SK-N-SH treated with all-trans-retinoic acid at 6 μM for 48 hours (cell line): ENCODE measurements around the gene MAML2.

Experiments
- ATAC-seq: fragments of 200-7000 bp; cut with Tn5 transposase; 3 replicates; pipeline ENCODE4 v1.9.1; 2020; ENCODE audit warnings: mild to moderate bottlenecking, moderate library complexity
- ARNTL ChIP-seq: fragments of 450-650 bp; formaldehyde crosslinking; IDR thresholded peaks from 2 replicates; pipeline ENCODE4 v1.5.0; 2020; ENCODE audit warnings: low read depth, mild to moderate bottlenecking, moderate library complexity, borderline replicate concordance
- BACH2 ChIP-seq: fragments of 250-450 bp; sonication (Bioruptor Pico); IDR thresholded peaks from 2 replicates; pipeline ENCODE4 v1.9.0; 2021; ENCODE audit warnings: mild to moderate bottlenecking, borderline replicate concordance
- CREB5 ChIP-seq: fragments of 250-450 bp; sonication (Bioruptor Pico); IDR thresholded peaks from 2 replicates; pipeline ENCODE4 v1.5.1; 2020; ENCODE audit warnings: low read depth, mild to moderate bottlenecking, moderate library complexity
- CSDC2 ChIP-seq: fragments of 250-450 bp; sonication (Bioruptor Pico); IDR thresholded peaks from 2 replicates; pipeline ENCODE4 v1.5.0; 2020; ENCODE audit warnings: mild to moderate bottlenecking, moderate library complexity
- GLIS3 ChIP-seq: fragments of 250-450 bp; sonication (Bioruptor Pico); IDR thresholded peaks from 2 replicates; pipeline ENCODE4 v1.5.0; 2020; ENCODE audit warnings: mild to moderate bottlenecking, moderate library complexity
- OSR1 ChIP-seq: fragments of 250-450 bp; sonication (Bioruptor Pico); IDR thresholded peaks from 2 replicates; pipeline ENCODE4 v1.8.0; 2022; ENCODE audit warnings: moderate library complexity, mild to moderate bottlenecking, inconsistent platforms
- POU6F1 ChIP-seq: fragments of 250-450 bp; sonication (Bioruptor Pico); IDR thresholded peaks from 2 replicates; pipeline ENCODE4 v1.8.0; 2021; ENCODE audit warnings: low read depth, mild to moderate bottlenecking, moderate library complexity, borderline replicate concordance
- PPARA ChIP-seq: fragments of 250-450 bp; sonication (Bioruptor Pico); IDR thresholded peaks from 2 replicates; pipeline ENCODE4 v1.5.0; 2020; ENCODE audit warnings: mild to moderate bottlenecking, borderline replicate concordance
- RARB ChIP-seq: fragments of 250-450 bp; sonication (Bioruptor Pico); IDR thresholded peaks from 2 replicates; pipeline ENCODE4 v1.8.0; 2021; ENCODE audit warnings: mild to moderate bottlenecking, moderate library complexity
- SNAI2 ChIP-seq: fragments of 250-450 bp; sonication (Bioruptor Pico); IDR thresholded peaks from 2 replicates; pipeline ENCODE4 v1.5.0; 2020; ENCODE audit warnings: mild to moderate bottlenecking, moderate library complexity
- TCF4 ChIP-seq: fragments of 250-450 bp; sonication (Bioruptor Pico); IDR thresholded peaks from 2 replicates; pipeline ENCODE4 v1.8.0; 2021; ENCODE audit warnings: mild to moderate bottlenecking, moderate library complexity, borderline replicate concordance
- TOX ChIP-seq: fragments of 250-450 bp; sonication (Bioruptor Pico); IDR thresholded peaks from 2 replicates; pipeline ENCODE4 v1.8.0; 2021; ENCODE audit warnings: mild to moderate bottlenecking, moderate library complexity, borderline replicate concordance
- TSHZ2 ChIP-seq: fragments of 250-450 bp; sonication (Bioruptor Pico); IDR thresholded peaks from 2 replicates; pipeline ENCODE4 v1.5.0; 2020; ENCODE audit warnings: mild to moderate bottlenecking, moderate library complexity
- ZC3H10 ChIP-seq: fragments of 250-450 bp; sonication (Bioruptor Pico); IDR thresholded peaks from 2 replicates; pipeline ENCODE4 v1.5.1; 2021; ENCODE audit warnings: mild to moderate bottlenecking, moderate library complexity
- ZFP3 ChIP-seq: fragments of 250-450 bp; sonication (Bioruptor Pico); IDR thresholded peaks from 2 replicates; pipeline ENCODE4 v1.5.0; 2020; ENCODE audit warnings: mild to moderate bottlenecking, moderate library complexity
- ZFP30 ChIP-seq: fragments of 450-650 bp; formaldehyde crosslinking; IDR thresholded peaks from 2 replicates; pipeline ENCODE4 v1.5.0; 2022; ENCODE audit warnings: mild to moderate bottlenecking, moderate library complexity
- ZNF70 ChIP-seq: fragments of 450-650 bp; formaldehyde crosslinking; IDR thresholded peaks from 2 replicates; pipeline ENCODE4 v1.5.0; 2020; ENCODE audit warnings: mild to moderate bottlenecking, moderate library complexity
- ZNF8 ChIP-seq: fragments of 450-650 bp; formaldehyde crosslinking; IDR thresholded peaks from 2 replicates; pipeline ENCODE4 v1.5.0; 2020; ENCODE audit warnings: mild to moderate bottlenecking, moderate library complexity
- TF ChIP-seq, protein P1 (sequence below): fragments of 250-450 bp; sonication (Bioruptor Pico); IDR thresholded peaks from 2 replicates; pipeline ENCODE4 v1.5.1; 2021; ENCODE audit warnings: mild to moderate bottlenecking, moderate library complexity
- TF ChIP-seq, protein P2 (sequence below): fragments of 250-450 bp; sonication (Bioruptor Pico); IDR thresholded peaks from 2 replicates; pipeline ENCODE4 v1.8.0; 2020; ENCODE audit warnings: mild to moderate bottlenecking, moderate library complexity, borderline replicate concordance

The MAML2 gene

DNA sequence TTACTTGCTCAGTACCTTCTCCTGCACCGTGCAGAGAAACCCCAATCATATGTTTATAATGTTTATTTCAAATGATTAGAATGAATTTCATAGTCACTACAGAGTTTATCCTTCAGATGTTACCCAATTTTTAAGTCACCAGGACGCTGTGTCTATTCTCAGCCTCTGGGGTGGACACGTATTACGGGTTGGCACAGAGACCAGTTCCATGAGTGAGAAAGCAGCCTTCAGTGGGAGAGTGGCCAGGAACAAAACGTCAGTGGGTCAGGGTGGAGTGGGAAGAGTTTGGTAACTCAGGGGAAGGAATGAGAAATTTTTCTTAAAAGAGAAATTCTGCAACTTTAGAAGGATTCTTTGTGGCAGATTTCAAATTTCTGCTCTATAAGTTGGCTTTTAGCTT, 342.0 kb downstream of the MAML2 start (continued):
- TF ChIP-seq CREB5 (CRISPR knock-in tag) (no peak), OSR1 (no peak), ZFP3 (CRISPR knock-in tag) (no peak), ZFP30 (CRISPR knock-in tag) (no peak), TSHZ2 (CRISPR knock-in tag) (no peak), RARB (CRISPR knock-in tag) (no peak), ZC3H10 (CRISPR knock-in tag) (no peak), SNAI2 (CRISPR knock-in tag) (no peak), CSDC2 (CRISPR knock-in tag) (no peak)
- TF ChIP-seq, protein P1, sequence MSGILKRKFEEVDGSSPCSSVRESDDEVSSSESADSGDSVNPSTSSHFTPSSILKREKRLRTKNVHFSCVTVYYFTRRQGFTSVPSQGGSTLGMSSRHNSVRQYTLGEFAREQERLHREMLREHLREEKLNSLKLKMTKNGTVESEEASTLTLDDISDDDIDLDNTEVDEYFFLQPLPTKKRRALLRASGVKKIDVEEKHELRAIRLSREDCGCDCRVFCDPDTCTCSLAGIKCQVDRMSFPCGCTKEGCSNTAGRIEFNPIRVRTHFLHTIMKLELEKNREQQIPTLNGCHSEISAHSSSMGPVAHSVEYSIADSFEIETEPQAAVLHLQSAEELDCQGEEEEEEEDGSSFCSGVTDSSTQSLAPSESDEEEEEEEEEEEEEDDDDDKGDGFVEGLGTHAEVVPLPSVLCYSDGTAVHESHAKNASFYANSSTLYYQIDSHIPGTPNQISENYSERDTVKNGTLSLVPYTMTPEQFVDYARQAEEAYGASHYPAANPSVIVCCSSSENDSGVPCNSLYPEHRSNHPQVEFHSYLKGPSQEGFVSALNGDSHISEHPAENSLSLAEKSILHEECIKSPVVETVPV (CRISPR knock-in tag), result no peak

GRCh38 chr11:95999711-96000406, 343.1 kb downstream of the MAML2 start:
- TF ChIP-seq PPARA (CRISPR knock-in tag) (no peak), TCF4 (CRISPR knock-in tag) (no peak), ZNF70 (CRISPR knock-in tag) (no peak), TOX (CRISPR knock-in tag) (no peak), ZC3H10 (CRISPR knock-in tag) (no peak), POU6F1 (CRISPR knock-in tag) (no peak), TSHZ2 (CRISPR knock-in tag) (no peak), BACH2 (CRISPR knock-in tag) (no peak), RARB (CRISPR knock-in tag) (no peak), CSDC2 (CRISPR knock-in tag) (no peak), ARNTL (CRISPR knock-in tag) (no peak), GLIS3 (no peak), ZFP3 (CRISPR knock-in tag) (no peak), SNAI2 (CRISPR knock-in tag) (no peak), ZNF8 (CRISPR knock-in tag) (no peak)
- TF ChIP-seq, protein P2, sequence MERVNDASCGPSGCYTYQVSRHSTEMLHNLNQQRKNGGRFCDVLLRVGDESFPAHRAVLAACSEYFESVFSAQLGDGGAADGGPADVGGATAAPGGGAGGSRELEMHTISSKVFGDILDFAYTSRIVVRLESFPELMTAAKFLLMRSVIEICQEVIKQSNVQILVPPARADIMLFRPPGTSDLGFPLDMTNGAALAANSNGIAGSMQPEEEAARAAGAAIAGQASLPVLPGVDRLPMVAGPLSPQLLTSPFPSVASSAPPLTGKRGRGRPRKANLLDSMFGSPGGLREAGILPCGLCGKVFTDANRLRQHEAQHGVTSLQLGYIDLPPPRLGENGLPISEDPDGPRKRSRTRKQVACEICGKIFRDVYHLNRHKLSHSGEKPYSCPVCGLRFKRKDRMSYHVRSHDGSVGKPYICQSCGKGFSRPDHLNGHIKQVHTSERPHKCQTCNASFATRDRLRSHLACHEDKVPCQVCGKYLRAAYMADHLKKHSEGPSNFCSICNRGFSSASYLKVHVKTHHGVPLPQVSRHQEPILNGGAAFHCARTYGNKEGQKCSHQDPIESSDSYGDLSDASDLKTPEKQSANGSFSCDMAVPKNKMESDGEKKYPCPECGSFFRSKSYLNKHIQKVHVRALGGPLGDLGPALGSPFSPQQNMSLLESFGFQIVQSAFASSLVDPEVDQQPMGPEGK, result no peak
- ATAC-seq, result no peak
